RWPE1 (cell line): ENCODE data around the gene QRSL1.
"Not testable (repeated sequence)": the region's sequence is repeated elsewhere in the genome, so short reads cannot be mapped to it uniquely, and the experiment has no call there.

ENCODE experiments used
- CTCF ChIA-PET: fragments of 350-600 bp; sonication (Branson Sonifier 250); formaldehyde crosslinking; extraction: SDS; loops from one replicate; lab custom pipeline; 2021; lab: Yijun Ruan, JAX
- POLR2A ChIA-PET: fragments of 400-600 bp; formaldehyde crosslinking; extraction: SDS; loops from one replicate; lab custom pipeline; 2020; ENCODE audit warnings: antibody characterized with exemption; ENCODE audit not compliant: low non-redundant PET; lab: Yijun Ruan, JAX
- DNase-seq: peaks from one replicate; pipeline ENCODE4 v3.0.0; 2012; ENCODE audit warnings: low spot score
- H3K27ac ChIP-seq: fragments of 450-650 bp; 2 replicates; pipeline ENCODE4 v1.5.1; 2017
- TF ChIP-seq, protein P1 (sequence below): fragments of 450-650 bp; conservative IDR thresholded peaks from 2 replicates; pipeline ENCODE4 v1.5.1; 2017; ENCODE audit warnings: low read depth, mild to moderate bottlenecking

The QRSL1 gene

GRCh38 chr6:106620931-106621672, 8.3 kb upstream of the QRSL1 start:
- CTCF ChIA-PET = interaction anchor here (0.5 to 1.2 kb wide), 4 partner anchors 116 to 990 kb away, joined by 3 to 5 read pairs (median 4); no protein-coding TSS in a partner anchor
- TF ChIP-seq, protein P1, sequence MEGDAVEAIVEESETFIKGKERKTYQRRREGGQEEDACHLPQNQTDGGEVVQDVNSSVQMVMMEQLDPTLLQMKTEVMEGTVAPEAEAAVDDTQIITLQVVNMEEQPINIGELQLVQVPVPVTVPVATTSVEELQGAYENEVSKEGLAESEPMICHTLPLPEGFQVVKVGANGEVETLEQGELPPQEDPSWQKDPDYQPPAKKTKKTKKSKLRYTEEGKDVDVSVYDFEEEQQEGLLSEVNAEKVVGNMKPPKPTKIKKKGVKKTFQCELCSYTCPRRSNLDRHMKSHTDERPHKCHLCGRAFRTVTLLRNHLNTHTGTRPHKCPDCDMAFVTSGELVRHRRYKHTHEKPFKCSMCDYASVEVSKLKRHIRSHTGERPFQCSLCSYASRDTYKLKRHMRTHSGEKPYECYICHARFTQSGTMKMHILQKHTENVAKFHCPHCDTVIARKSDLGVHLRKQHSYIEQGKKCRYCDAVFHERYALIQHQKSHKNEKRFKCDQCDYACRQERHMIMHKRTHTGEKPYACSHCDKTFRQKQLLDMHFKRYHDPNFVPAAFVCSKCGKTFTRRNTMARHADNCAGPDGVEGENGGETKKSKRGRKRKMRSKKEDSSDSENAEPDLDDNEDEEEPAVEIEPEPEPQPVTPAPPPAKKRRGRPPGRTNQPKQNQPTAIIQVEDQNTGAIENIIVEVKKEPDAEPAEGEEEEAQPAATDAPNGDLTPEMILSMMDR = no peak
- POLR2A ChIA-PET = no interaction called here
- H3K27ac ChIP-seq = no peak overlapping the region
- no peak for DNase-seq

GRCh38 chr6:106622412-106622811, 7.0 kb upstream of the QRSL1 start:
- ChIA-PET CTCF (no interaction called here), POLR2A (no interaction called here)
- DNase-seq = no peak
- no peak overlapping the region for H3K27ac ChIP-seq
- TF ChIP-seq, protein P1 = no peak

DNA sequence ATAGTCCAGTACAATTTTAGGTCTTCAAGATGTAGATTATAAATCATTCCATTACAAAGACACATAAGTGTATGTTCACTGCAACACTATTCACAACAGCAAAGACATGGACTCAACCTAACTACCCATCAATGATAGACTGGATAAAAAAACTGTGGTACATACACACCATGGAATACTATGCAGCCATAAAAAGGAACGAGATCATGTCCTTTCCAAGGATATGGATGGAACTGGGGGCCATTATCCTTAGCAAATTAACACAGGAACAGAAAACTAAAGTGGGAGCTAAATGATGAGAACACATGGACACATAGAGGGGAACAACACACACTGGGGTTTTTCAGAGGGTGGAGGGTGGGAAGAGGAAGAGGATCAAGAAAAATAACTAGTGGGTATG, 6.3 kb upstream of the QRSL1 start:
- DNase-seq = no peak
- ChIA-PET CTCF (no interaction called here), POLR2A (no interaction called here)
- no peak overlapping the region for H3K27ac ChIP-seq
- TF ChIP-seq, protein P1 = no peak

DNA sequence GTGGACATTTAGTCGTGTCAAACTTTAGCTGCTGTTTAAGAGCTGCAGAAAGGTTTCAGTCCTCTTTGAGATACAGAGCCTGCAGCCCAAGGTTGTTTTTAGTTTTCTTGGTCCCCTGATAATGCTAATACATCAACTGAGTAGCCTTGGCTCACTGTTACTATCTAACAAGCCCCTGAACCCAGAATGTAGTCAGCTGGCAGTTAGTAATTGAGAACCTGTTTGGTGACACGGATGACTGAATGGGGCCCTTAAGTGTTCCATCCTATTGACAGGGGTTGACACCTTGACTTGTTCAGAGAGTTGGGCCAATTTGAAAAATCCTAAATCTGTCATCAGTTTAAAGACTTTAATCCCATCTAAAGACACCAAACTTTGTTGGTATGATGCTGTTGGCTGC, 2.9 kb upstream of the QRSL1 start:
- TF ChIP-seq, protein P1 = no peak
- DNase-seq = no peak
- CTCF ChIA-PET = no interaction called here
- H3K27ac ChIP-seq = no peak overlapping the region
- POLR2A ChIA-PET = no interaction called here

DNA sequence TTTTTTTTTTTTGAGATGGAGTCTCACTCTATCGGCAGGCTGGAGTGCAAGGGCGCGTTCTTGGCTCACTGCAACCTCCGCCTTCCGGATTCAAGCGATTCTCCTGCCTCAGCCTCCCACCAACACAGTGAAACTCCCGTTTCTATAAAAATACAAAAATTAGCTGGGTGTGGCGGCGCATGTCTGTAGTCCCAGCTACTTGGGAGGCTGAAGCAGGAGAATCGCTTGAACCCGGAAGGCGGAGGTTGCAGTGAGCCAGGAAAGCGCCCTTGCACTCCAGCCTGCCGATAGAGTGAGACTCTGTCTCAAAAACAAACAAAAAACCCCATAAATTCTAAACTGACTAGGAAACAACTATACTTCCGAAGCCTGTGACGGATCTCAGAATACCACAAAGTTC, 1.6 kb upstream of the QRSL1 start:
- H3K27ac ChIP-seq, CTCF ChIA-PET, DNase-seq: not testable (repeated sequence)
- POLR2A ChIA-PET = interaction anchor here (0.8 kb wide), 1 partner anchor 170 kb away, joined by 3 read pairs; no protein-coding TSS in a partner anchor

GRCh38 chr6:106628658-106629102, 698 bp upstream of the QRSL1 start:
- ChIA-PET CTCF (no interaction called here), POLR2A (interaction anchor here (0.8 kb wide), 1 partner anchor 169 kb away, joined by 3 read pairs; no protein-coding TSS in a partner anchor)
- TF ChIP-seq, protein P1 = no peak
- DNase-seq = no peak
- H3K27ac ChIP-seq = no peak overlapping the region

- TF ChIP-seq, protein P1 = no peak
- no peak for DNase-seq
- POLR2A ChIA-PET = no interaction called here
- H3K27ac ChIP-seq = peak overlapping the region; percentile 71
- CTCF ChIA-PET = no interaction called here
These were observed 433 bp downstream of the QRSL1 start for GRCh38 chr6:106629859-106630163.
